GM18520 (cell line): ENCODE data around the gene IFITM10.

Experiments
- ATAC-seq: cut with Tn5 transposase; IDR thresholded peaks from one replicate; pipeline ENCODE4 v1.9.1; 2021; ENCODE audit not compliant: unreplicated experiment

Gene IFITM10

GRCh38 chr11:1742371-1742770 is 8.0 kb downstream of the IFITM10 start:
- ATAC-seq: no peak

GRCh38 chr11:1741741-1742140 is 8.7 kb downstream of the IFITM10 start:
- ATAC-seq: no peak

GRCh38 chr11:1740786-1741530 is 9.4 kb downstream of the IFITM10 start:
- no peak for ATAC-seq

- no peak for ATAC-seq
Observed at GRCh38 chr11:1739576-1739975, 10.8 kb downstream of the IFITM10 start.

GRCh38 chr11:1738380-1738779 is 12.0 kb downstream of the IFITM10 start:
- ATAC-seq: no peak

GRCh38 chr11:1737080-1737757 is 13.2 kb downstream of the IFITM10 start:
- ATAC-seq: no peak

DNA sequence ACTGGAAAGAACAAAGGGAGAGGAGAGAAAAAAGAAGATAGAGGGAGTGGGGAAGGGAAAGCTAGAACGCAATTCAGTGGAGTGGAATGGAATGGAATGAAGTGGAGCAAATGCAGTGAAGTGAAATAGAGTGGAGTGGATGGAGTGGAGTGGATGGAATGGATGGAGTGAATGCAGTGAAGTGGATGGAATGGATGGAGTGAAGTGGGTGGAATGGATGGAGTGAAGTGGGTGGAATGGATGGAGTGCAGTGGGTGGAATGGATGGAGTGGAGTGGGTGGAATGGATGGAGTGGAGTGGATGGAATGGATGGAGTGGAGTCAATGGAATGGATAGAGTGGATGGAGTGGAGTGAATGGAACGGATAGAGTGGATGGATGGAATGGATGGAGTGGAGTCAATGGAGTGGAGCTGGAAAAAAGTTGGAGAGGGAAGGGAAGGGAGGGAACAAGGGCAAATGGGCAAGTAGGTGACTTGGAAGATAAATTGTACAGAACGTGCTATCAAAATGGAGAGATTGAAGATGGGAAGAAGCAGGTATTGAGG is 13.9 kb downstream of the IFITM10 start:
- ATAC-seq: no peak

DNA sequence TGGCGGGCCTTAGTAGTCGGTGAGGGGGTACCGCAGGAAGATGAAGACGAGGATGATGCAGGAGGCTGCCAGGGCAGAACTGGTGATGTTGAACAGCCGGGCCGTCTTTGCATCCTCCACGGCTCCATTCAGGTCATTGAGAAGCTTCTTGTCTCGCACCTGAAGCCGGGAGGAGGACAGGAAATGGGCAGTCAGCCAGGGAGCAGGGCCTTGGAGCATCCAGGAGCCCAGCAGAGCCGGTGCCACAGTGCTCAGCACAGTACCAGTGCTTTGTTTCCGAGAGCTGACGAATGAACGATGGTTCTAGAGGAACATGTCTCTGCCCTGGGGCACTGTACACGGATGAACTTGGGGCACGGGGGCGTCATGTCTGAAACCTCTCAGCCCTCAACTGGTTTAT is 15.1 kb downstream of the IFITM10 start:
- ATAC-seq: no peak

DNA sequence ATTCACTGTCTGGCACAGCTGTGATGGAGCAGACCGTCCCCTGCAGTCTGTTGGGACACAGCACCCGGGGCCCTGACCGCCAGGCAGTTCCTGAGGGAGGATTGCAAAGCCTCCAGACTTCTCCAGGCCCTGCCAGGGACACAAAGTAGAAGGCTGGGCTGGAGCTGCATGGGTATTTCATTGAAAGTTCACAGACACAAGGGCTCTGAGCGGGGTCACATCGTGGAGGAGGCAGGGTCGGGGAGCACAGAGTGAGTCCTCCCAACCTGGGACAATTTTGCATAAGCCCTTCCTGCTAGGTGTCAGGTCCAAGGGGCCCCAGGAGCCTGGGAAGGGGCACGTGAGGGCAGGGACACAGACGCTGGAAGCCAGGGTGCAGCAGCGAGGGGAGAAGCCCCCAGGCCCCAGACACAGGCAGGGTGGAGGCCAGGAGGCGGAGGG is 15.7 kb downstream of the IFITM10 start:
- no peak for ATAC-seq

DNA sequence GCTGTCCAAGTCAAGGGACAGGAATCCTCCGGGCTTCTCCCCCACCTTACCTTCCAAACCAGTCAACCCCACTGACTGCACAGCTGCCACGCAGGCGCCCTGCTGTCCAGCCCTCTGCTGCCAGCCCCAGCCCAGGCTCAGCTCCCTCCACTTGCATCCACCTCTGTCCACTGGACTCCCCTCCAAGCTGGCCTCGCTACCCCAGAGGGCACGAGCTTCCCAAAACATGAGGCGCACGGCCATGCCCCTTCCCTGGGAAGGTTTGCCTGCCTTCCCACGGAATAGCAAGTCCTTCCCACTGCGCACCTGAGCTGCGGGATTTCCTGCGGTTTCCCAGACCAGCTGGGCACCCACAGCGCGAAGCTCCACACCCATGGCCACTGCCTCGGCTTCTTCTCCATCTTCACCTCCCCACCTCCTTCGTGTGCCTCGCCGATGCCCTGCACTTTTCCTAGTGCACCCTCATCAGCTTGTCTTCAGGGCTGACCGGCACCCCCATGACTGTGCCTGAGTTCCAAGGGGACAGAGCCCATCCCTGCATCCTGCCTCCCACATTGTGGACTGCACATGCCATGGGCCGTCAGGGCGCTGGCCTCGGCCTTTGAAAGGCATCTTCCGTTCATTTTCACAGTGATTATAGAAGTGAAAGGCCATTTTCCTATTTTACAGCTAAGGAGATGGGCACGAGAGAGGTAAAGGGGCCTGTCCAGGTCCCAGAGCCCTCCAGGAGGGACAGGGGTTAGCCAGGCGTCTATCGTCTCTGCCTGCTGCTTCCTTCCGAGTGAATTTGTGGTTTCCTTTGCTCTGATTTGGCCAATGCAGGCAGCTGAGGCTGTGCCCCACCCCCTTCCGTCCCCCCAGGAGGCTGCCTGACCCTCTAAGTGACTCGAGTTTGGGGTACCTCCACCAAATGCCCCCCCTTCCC is 16.4 kb downstream of the IFITM10 start:
- no peak for ATAC-seq

GRCh38 chr11:1733009-1733715 is 17.2 kb downstream of the IFITM10 start:
- ATAC-seq: no peak

GRCh38 chr11:1732418-1733008 is 17.9 kb downstream of the IFITM10 start:
- no peak for ATAC-seq

DNA sequence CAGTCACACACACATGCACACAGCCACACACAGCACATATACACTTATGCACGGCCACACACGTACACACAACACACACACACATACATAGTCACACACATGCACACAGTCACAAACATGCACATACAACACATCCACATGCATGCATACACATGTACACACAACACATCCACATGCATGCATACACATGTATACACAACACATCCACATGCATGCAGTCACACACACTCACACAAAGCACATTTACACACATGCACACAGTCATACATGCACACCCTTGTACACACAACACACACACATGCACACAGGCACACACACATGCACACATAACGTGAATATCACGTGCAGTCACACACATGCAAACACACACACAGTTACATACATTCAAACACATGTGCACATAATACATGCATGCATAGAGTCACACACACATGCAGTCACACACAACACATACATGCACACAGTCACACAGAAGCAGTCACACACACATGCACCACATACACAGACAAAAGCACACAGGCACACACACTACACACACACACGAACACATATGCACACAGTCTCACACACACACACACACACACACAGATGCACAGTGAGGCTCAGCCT is 18.8 kb downstream of the IFITM10 start:
- no peak for ATAC-seq

GRCh38 chr11:1730059-1730629 is 20.3 kb downstream of the IFITM10 start:
- ATAC-seq: no peak

DNA sequence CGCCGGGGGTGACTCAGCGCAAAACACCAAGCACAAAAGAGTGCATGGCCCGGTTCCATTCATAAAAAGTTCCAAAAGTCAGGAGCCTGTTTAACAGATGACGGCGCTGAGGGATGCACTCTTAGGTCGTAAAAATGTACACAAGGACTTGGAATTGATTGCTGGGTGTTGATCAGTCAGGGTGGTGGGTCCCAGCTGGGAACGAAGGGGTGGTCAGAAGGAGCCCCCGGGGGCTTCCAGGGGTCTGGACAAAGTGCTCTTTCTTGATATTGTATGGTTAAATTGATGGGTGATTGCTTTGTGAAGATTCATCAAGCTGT is 20.7 kb downstream of the IFITM10 start:
- no peak for ATAC-seq

- ATAC-seq: no peak
Observed at GRCh38 chr11:1728931-1729691, 21.3 kb downstream of the IFITM10 start.

- no peak for ATAC-seq
Observed at GRCh38 chr11:1728301-1728700, 22.1 kb downstream of the IFITM10 start.

GRCh38 chr11:1727861-1728260 is 22.5 kb downstream of the IFITM10 start:
- no peak for ATAC-seq
